IPS-11a (cell line): ENCODE results near the gene CRYGN.

ENCODE experiments used
- H3K4me3 ChIP-seq: one replicate; pipeline ENCODE4 v1.5.1; 2013; ENCODE audit warnings: low read depth, low read length, control low read depth

CRYGN gene

DNA sequence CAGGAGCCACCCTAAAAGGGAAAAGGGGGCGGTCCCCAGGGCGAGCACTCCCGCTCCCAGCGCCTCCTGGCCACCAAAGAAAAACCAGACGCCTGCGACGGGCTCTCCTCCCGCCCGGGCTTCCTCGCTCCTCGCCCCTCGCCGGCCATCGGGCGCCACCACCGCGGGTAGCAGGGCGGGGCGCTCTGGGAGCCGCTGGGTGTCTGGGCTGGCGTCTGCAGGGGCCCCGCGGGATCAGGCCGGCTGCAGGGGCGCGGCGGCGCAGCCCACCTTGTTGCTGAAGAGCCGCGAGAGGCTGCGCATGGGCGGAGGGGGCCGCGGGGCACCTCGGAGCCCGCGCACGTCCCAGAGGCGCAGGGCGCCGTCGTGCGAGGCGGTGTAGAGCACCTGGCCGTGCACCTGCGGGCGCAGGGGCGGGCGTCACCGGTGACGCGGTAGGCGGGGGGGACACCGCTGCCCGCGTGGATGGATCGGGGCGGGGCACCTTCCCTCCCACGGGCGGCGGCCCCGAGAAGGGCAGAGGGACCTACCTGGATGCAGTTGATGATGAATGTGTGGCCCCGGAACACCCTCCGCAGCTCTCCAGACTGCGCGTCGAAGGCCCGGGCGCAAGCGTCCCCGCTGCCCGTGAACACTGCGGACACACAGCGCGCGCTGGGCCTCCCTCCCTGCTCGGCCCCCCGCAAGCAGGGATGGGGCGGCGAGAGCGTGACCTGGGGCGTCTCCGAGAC is 58.4 kb downstream of the CRYGN start:
- H3K4me3 ChIP-seq, result no peak overlapping the region

- no peak overlapping the region for H3K4me3 ChIP-seq
Measured at GRCh38 chr7:151381098-151381347, 58.9 kb downstream of the CRYGN start.

GRCh38 chr7:151380199-151381097 is 59.5 kb downstream of the CRYGN start:
- no peak overlapping the region for H3K4me3 ChIP-seq

DNA sequence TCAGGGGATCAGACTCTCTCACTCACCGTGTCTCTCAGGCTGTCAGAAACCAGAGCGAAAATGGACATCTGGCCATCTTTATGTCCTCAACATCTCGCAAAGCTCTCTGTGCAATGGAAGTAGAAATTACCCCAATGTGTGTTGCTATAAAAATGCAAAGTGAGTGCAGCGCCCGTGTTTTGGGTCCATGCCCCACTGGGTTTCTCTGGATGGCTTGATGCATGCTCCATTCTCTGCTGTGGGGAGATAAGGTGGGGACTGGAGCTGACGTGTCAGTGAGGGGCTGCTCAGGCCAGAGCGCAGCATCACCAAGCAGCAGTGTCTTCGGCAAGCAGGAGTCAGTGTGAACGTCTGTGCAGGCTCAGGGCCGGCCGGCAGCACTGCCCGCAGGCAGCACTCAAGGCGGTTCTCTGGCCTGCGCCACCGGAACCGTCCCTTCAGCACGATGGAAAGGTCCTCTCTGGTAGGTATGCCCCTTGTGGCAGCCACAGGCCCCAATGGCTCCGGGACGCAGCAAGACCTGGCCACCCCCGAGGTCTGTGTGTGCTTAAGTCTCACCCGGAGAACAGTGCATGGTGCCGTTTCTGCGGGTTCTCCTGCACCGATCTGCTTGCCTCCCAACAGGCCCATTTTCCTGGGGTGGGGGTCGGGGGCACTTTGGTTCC is 60.3 kb downstream of the CRYGN start:
- H3K4me3 ChIP-seq, result no peak overlapping the region

GRCh38 chr7:151379193-151379520 is 60.8 kb downstream of the CRYGN start:
- H3K4me3 ChIP-seq, result no peak overlapping the region
